GM12878 (cell line): Measurements from ENCODE around the gene DCAF8. TPM values are rescaled to one million over a fixed set of nuclear protein-coding genes. Genes with fewer than 3 reads are reported as not detected.

Source experiments
- BCL3 ChIP-seq: IDR thresholded peaks from 2 replicates; pipeline ENCODE4 v1.6.1; 2011; ENCODE audit warnings: borderline replicate concordance, low read depth, mild to moderate bottlenecking, moderate library complexity, low read length; ENCODE audit not compliant: insufficient read depth, poor library complexity, severe bottlenecking
- CBFB ChIP-seq: IDR thresholded peaks from 2 replicates; pipeline ENCODE4 v1.6.1; 2016; ENCODE audit warnings: antibody characterized with exemption, low read depth
- CREB1 ChIP-seq: IDR thresholded peaks from 2 replicates; pipeline ENCODE4 v1.6.1; 2012; ENCODE audit warnings: low read depth, mild to moderate bottlenecking, inconsistent platforms
- EGR1 ChIP-seq, 2 experiments: IDR thresholded peaks; 1 replicate in 1 of 2; 2 replicates in 1 of 2; pipeline ENCODE4 v1.6.1; 2011 to 2012; ENCODE audit warnings: low read depth in 2 of 2, low read length in 2 of 2, borderline replicate concordance in 1 of 2, mild to moderate bottlenecking in 1 of 2, moderate library complexity in 1 of 2
- GATAD2B ChIP-seq: fragments of 450-650 bp; conservative IDR thresholded peaks from 2 replicates; pipeline ENCODE4 v1.6.1; 2017; ENCODE audit warnings: low read depth, mild to moderate bottlenecking, moderate library complexity
- JUNB ChIP-seq: IDR thresholded peaks from 2 replicates; pipeline ENCODE4 v1.6.1; 2016; ENCODE audit warnings: antibody characterized with exemption, mild to moderate bottlenecking
- MEF2A ChIP-seq: IDR thresholded peaks from 2 replicates; pipeline ENCODE4 v1.6.1; 2011; ENCODE audit warnings: low read depth, mild to moderate bottlenecking, low read length, moderate library complexity; ENCODE audit not compliant: insufficient read depth
- MYC ChIP-seq: IDR thresholded peaks from 2 replicates; pipeline ENCODE4 v1.6.1; 2011; ENCODE audit warnings: mild to moderate bottlenecking, low read length, moderate library complexity, inconsistent platforms; ENCODE audit not compliant: insufficient read depth, insufficient replicate concordance, insufficient read length, severe bottlenecking
- NBN ChIP-seq: fragments of 450-650 bp; IDR thresholded peaks from 2 replicates; pipeline ENCODE4 v1.6.1; 2016
- NFIC ChIP-seq: IDR thresholded peaks from 2 replicates; pipeline ENCODE4 v1.6.1; 2012; ENCODE audit warnings: low read depth, mild to moderate bottlenecking, inconsistent platforms, low read length, moderate library complexity
- NFYB ChIP-seq: IDR thresholded peaks from 2 replicates; pipeline ENCODE4 v1.6.1; 2011; ENCODE audit warnings: low read depth, mild to moderate bottlenecking, low read length, improper control_type of control experiment, moderate library complexity; ENCODE audit not compliant: insufficient read depth
- RELA ChIP-seq: fragments of 450-650 bp; IDR thresholded peaks from 2 replicates; pipeline ENCODE4 v1.8.0; 2014; ENCODE audit warnings: borderline replicate concordance; ENCODE audit not compliant: partially characterized antibody
- SPI1 ChIP-seq: IDR thresholded peaks from 2 replicates; pipeline ENCODE4 v1.6.1; 2011; ENCODE audit warnings: low read depth, mild to moderate bottlenecking, low read length, moderate library complexity, borderline replicate concordance; ENCODE audit not compliant: insufficient read depth
- TARDBP ChIP-seq: IDR thresholded peaks from 2 replicates; pipeline ENCODE4 v1.6.1; 2016; ENCODE audit warnings: borderline replicate concordance
- TBL1XR1 ChIP-seq: IDR thresholded peaks from 2 replicates; pipeline ENCODE4 v1.6.1; 2012; ENCODE audit warnings: low read depth, low read length, improper control_type of control experiment
- TCF12 ChIP-seq: IDR thresholded peaks from 2 replicates; pipeline ENCODE4 v1.6.1; 2011; ENCODE audit warnings: low read depth, mild to moderate bottlenecking, low read length
- TCF3 ChIP-seq: IDR thresholded peaks from 2 replicates; pipeline ENCODE4 v1.6.1; 2012; ENCODE audit warnings: low read depth, mild to moderate bottlenecking, low read length, borderline replicate concordance; ENCODE audit not compliant: insufficient read depth
- TCF7 ChIP-seq: IDR thresholded peaks from 2 replicates; pipeline ENCODE4 v1.6.1; 2014; ENCODE audit warnings: antibody characterized with exemption, borderline replicate concordance
- YBX1 ChIP-seq: fragments of 450-650 bp; IDR thresholded peaks from 2 replicates; pipeline ENCODE4 v1.6.1; 2016; ENCODE audit warnings: antibody characterized with exemption
- ZNF24 ChIP-seq: fragments of 450-650 bp; IDR thresholded peaks from 2 replicates; pipeline ENCODE4 v1.6.1; 2017; ENCODE audit warnings: antibody characterized with exemption, mild to moderate bottlenecking
- ZSCAN29 ChIP-seq: fragments of 450-650 bp; IDR thresholded peaks from 2 replicates; pipeline ENCODE4 v1.6.1; 2017; ENCODE audit warnings: mild to moderate bottlenecking, moderate library complexity
- polyA plus RNA-seq, 11 experiments: library from polyadenylated mRNA; depleted of rRNA in 4 of 11; unstranded in 6 of 11; stranded (reverse) in 5 of 11; fragments of >200 nt; fragmentation: Nextera tagmentation in 4 of 11; fragmentation: Illumina TruSeq in 1 of 11; extraction: Ambion mirVana in 4 of 11; extraction: Trizol in 1 of 11; gene quantifications; 1 replicate in 1 of 11; 2 replicates in 10 of 11; pipeline versions ENCODE4 v1.2.1 to v1.2.3, GENCODE V29; 2011 to 2016; ENCODE audit warnings: inconsistent platforms in 2 of 11, missing spikeins in 2 of 11, low read depth in 1 of 11
- total RNA-seq, 4 experiments: library from RNA; depleted of rRNA in 3 of 4; stranded (reverse); fragments of >200 nt in 3 of 4; fragmentation: Illumina TruSeq in 1 of 4; extraction: Trizol in 1 of 4; gene quantifications; 2 replicates each; pipeline versions ENCODE4 v1.2.1 to v1.2.3, GENCODE V29; 2013 to 2021
- TF ChIP-seq, protein P1 (sequence below): fragments of 450-650 bp; IDR thresholded peaks from 2 replicates; pipeline ENCODE4 v1.6.1; 2017; ENCODE audit warnings: mild to moderate bottlenecking, moderate library complexity
- TF ChIP-seq, protein P2 (sequence below): IDR thresholded peaks from 2 replicates; pipeline ENCODE4 v1.6.1; 2012; ENCODE audit warnings: low read length, inconsistent platforms

DCAF8 gene
- total and polyA plus RNA-seq, 10 of the 15 experiments (the other 5 are each of a cell fraction or from before 2014, with no cell fraction given): 10.4 to 152 (median 84.6) TPM

GRCh38 chr1:160169553-160170399 lies 92.6 kb downstream of the DCAF8 start (continued):
- TF ChIP-seq YBX1 (no peak), MYC (no peak), TCF3 (no peak; the same call in 1 of the 2 replicates), TCF12 (peak; percentile 45; the same call in 1 of the 2 replicates), TBL1XR1 (0 out of 2 replicates have a peak, but pooled peaks have one; percentile 41), NFYB (no peak), RELA (no peak), MEF2A (0 out of 2 replicates have a peak, but pooled peaks have one; percentile 65), GATAD2B (0 out of 2 replicates have a peak, but pooled peaks have one; percentile 46), BCL3 (peak; percentile 91), CREB1 (no peak), CBFB (peak; percentile 76; the same call in 1 of the 2 replicates), NFIC (peak; percentile 95), TARDBP (no peak), NBN (no peak), SPI1 (peak; percentile 36; the same call in 1 of the 2 replicates), ZSCAN29 (no peak), ZNF24 (no peak), JUNB (peak; percentile 81), TCF7 (peak; percentile 97), EGR1 (IDR thresholded peaks at IDR 0.05; ENCODE audit: borderline replicate concordance in 1 of 2, low read depth in 2 of 2, low read length in 2 of 2) (no peak)
- TF ChIP-seq, protein P1, sequence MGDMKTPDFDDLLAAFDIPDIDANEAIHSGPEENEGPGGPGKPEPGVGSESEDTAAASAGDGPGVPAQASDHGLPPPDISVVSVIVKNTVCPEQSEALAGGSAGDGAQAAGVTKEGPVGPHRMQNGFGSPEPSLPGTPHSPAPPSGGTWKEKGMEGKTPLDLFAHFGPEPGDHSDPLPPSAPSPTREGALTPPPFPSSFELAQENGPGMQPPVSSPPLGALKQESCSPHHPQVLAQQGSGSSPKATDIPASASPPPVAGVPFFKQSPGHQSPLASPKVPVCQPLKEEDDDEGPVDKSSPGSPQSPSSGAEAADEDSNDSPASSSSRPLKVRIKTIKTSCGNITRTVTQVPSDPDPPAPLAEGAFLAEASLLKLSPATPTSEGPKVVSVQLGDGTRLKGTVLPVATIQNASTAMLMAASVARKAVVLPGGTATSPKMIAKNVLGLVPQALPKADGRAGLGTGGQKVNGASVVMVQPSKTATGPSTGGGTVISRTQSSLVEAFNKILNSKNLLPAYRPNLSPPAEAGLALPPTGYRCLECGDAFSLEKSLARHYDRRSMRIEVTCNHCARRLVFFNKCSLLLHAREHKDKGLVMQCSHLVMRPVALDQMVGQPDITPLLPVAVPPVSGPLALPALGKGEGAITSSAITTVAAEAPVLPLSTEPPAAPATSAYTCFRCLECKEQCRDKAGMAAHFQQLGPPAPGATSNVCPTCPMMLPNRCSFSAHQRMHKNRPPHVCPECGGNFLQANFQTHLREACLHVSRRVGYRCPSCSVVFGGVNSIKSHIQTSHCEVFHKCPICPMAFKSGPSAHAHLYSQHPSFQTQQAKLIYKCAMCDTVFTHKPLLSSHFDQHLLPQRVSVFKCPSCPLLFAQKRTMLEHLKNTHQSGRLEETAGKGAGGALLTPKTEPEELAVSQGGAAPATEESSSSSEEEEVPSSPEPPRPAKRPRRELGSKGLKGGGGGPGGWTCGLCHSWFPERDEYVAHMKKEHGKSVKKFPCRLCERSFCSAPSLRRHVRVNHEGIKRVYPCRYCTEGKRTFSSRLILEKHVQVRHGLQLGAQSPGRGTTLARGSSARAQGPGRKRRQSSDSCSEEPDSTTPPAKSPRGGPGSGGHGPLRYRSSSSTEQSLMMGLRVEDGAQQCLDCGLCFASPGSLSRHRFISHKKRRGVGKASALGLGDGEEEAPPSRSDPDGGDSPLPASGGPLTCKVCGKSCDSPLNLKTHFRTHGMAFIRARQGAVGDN: no peak
- TF ChIP-seq, protein P2, sequence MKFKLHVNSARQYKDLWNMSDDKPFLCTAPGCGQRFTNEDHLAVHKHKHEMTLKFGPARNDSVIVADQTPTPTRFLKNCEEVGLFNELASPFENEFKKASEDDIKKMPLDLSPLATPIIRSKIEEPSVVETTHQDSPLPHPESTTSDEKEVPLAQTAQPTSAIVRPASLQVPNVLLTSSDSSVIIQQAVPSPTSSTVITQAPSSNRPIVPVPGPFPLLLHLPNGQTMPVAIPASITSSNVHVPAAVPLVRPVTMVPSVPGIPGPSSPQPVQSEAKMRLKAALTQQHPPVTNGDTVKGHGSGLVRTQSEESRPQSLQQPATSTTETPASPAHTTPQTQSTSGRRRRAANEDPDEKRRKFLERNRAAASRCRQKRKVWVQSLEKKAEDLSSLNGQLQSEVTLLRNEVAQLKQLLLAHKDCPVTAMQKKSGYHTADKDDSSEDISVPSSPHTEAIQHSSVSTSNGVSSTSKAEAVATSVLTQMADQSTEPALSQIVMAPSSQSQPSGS: peak; percentile 88
